ENCODE results near the gene RNF217. TPM values are rescaled to one million over a fixed set of nuclear protein-coding genes. Genes with fewer than 3 reads are reported as not detected.
A peak's percentile ranks its signal among the peaks of the same experiment; 100 is the strongest.

The RNF217 gene
- total RNA-seq, 1 donor from 2014 or later, result 8.7 TPM

GRCh38 chr6:125050663-125051318 lies 88.6 kb downstream of the RNF217 start:
- no peak for DNase-seq (ENCODE audit: low read depth, low spot score)
- Mint-ChIP-seq H3K27ac (ENCODE audit: unreplicated experiment) (no peak overlapping the region), H3K4me1 (no peaks in the 10 kb centered on the region), H3K36me3 (ENCODE audit: low read depth) (no peaks in the 10 kb centered on the region), H3K9me3 (no peaks in the 10 kb centered on the region), H3K27me3 (ENCODE audit: low read depth) (no peaks in the 10 kb centered on the region), H3K4me3 (no peak overlapping the region)
- TF ChIP-seq CTCF (conservative IDR thresholded peaks at IDR 0.05), result no peak

- no peak overlapping the region for H3K4me3 Mint-ChIP-seq
- H3K27ac Mint-ChIP-seq (ENCODE audit: unreplicated experiment), result no peak overlapping the region
- no peaks in the 10 kb centered on the region for H3K4me1 Mint-ChIP-seq
- no peak for TF ChIP-seq CTCF (conservative IDR thresholded peaks at IDR 0.05)
- H3K9me3 Mint-ChIP-seq, result no peaks in the 10 kb centered on the region
- DNase-seq (ENCODE audit: low read depth, low spot score), result no peak
- H3K36me3 Mint-ChIP-seq (ENCODE audit: low read depth), result no peaks in the 10 kb centered on the region
- H3K27me3 Mint-ChIP-seq (ENCODE audit: low read depth), result no peaks in the 10 kb centered on the region
Observed at GRCh38 chr6:125053809-125054208, 91.6 kb downstream of the RNF217 start.

- DNase-seq (ENCODE audit: low read depth, low spot score), result no peak
- Mint-ChIP-seq H3K27me3 (ENCODE audit: low read depth) (no peaks in the 10 kb centered on the region), H3K4me1 (no peaks in the 10 kb centered on the region), H3K9me3 (no peaks in the 10 kb centered on the region), H3K36me3 (ENCODE audit: low read depth) (no peaks in the 10 kb centered on the region), H3K27ac (ENCODE audit: unreplicated experiment) (peak overlapping the region; percentile 13), H3K4me3 (no peak overlapping the region)
- TF ChIP-seq CTCF (conservative IDR thresholded peaks at IDR 0.05), result no peak
Observed at GRCh38 chr6:125054331-125054730, 92.1 kb downstream of the RNF217 start.

- H3K27ac Mint-ChIP-seq (ENCODE audit: unreplicated experiment), result no peak overlapping the region
- H3K4me1 Mint-ChIP-seq, result no peaks in the 10 kb centered on the region
- TF ChIP-seq CTCF (conservative IDR thresholded peaks at IDR 0.05), result no peak
- no peaks in the 10 kb centered on the region for H3K27me3 Mint-ChIP-seq (ENCODE audit: low read depth)
- DNase-seq (ENCODE audit: low read depth, low spot score), result no peak
- no peak overlapping the region for H3K4me3 Mint-ChIP-seq
- no peaks in the 10 kb centered on the region for H3K36me3 Mint-ChIP-seq (ENCODE audit: low read depth)
- no peaks in the 10 kb centered on the region for H3K9me3 Mint-ChIP-seq
Observed at GRCh38 chr6:125057392-125058246, 95.4 kb downstream of the RNF217 start.

- DNase-seq (ENCODE audit: low read depth, low spot score), result no peak
- Mint-ChIP-seq H3K27me3 (ENCODE audit: low read depth) (no peaks in the 10 kb centered on the region), H3K4me3 (no peak overlapping the region), H3K36me3 (ENCODE audit: low read depth) (no peaks in the 10 kb centered on the region), H3K27ac (ENCODE audit: unreplicated experiment) (no peak overlapping the region), H3K4me1 (no peaks in the 10 kb centered on the region), H3K9me3 (no peaks in the 10 kb centered on the region)
- TF ChIP-seq CTCF (conservative IDR thresholded peaks at IDR 0.05), result no peak
Observed at GRCh38 chr6:125058546-125058945, 96.3 kb downstream of the RNF217 start.
